ENCODE measurements around the gene FGFR4.

The FGFR4 gene

DNA sequence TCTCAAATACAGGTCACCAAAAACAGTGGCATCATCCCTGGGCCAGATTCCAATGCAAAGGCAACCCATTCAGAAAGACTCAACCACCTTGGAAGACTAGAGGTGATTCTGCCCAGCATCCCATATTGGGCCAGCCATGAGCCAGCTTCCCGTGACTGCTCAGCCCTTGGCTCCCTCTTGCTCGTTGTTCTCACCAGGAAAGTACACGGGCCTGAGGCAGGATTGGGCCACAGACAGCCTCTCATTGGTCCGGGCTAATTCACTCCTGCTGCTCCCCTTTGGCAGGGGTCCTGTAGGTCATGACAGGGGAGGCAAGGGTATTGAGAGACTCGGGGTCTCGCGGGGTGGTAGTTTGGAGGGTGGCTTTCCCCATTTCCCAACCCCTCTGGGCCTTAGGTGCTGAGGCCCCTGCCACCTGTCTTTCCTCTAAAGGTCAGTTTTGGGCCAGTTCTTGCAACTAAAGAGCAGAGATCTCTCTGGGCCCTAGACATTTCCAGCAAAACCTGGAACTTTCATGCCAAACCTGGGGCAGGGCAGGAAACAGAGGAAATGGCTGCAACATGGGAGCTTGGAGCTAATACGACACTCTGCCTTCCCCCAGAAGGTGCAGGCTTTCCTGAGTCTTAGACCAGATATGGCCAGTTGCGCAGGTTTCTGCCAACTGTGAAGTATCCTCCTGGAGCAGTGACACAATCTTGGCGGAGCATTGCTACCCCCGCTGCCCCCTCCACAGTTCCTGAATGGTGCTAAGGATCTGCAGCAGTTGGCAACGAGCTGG lies 22.0 kb upstream of the FGFR4 start:
- no peaks in the 10 kb centered on the region for H3K27me3 ChIP-seq (ENCODE audit: insufficient read depth, low read length)
- no peaks in the 10 kb centered on the region for H3K4me1 ChIP-seq (ENCODE audit: control insufficient read depth, insufficient read depth, low read length, unreplicated experiment)
- H2AFZ ChIP-seq (ENCODE audit: low read length, unreplicated experiment): no peak overlapping the region
- no peaks in the 10 kb centered on the region for H3K79me2 ChIP-seq (ENCODE audit: control insufficient read depth, insufficient read depth, low read length, unreplicated experiment)
- H3K4me3 ChIP-seq (ENCODE audit: low read depth, low read length): no peak overlapping the region
- H3K36me3 ChIP-seq (ENCODE audit: insufficient read depth, low read length): 0 out of 2 replicates have a peak, but pooled peaks cover 3% of the 10 kb centered on the region
- no peak overlapping the region for H3K27ac ChIP-seq (ENCODE audit: low read depth, low read length)

- no peak overlapping the region for H3K4me3 ChIP-seq (ENCODE audit: low read depth, low read length)
- H3K27ac ChIP-seq (ENCODE audit: low read depth, low read length): no peak overlapping the region
- no peak overlapping the region for H2AFZ ChIP-seq (ENCODE audit: low read length, unreplicated experiment)
- no peaks in the 10 kb centered on the region for H3K4me1 ChIP-seq (ENCODE audit: control insufficient read depth, insufficient read depth, low read length, unreplicated experiment)
- no peaks in the 10 kb centered on the region for H3K27me3 ChIP-seq (ENCODE audit: insufficient read depth, low read length)
- 0 out of 2 replicates have a peak, but pooled peaks cover 3% of the 10 kb centered on the region for H3K36me3 ChIP-seq (ENCODE audit: insufficient read depth, low read length)
- no peaks in the 10 kb centered on the region for H3K79me2 ChIP-seq (ENCODE audit: control insufficient read depth, insufficient read depth, low read length, unreplicated experiment)
These were observed 21.2 kb upstream of the FGFR4 start for GRCh38 chr5:177065491-177065890.

GRCh38 chr5:177066224-177066623 lies 20.5 kb upstream of the FGFR4 start:
- no peak overlapping the region for H2AFZ ChIP-seq (ENCODE audit: low read length, unreplicated experiment)

DNA sequence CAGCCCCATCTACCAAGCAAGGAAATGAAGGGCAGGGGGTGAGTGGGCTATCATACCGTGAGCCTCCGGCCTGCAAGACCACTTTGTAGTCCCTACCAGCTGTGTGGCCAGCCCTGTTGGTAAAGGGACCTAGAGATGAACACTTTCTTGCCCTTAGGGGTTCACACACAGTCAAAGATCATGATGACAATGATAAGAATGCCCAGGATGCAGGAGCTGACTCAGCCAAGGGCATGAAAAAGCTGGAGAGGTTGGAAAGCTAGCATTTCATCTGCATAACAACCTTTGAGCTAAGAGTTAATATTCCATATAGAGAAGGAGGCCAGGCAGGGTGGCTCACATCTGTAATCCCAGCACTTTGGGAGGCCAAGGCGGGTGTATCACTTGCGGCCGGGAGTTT lies 19.2 kb upstream of the FGFR4 start:
- Histone ChIP-seq H3K79me2 (ENCODE audit: control insufficient read depth, insufficient read depth, low read length, unreplicated experiment) (no peaks in the 10 kb centered on the region), H3K4me3 (ENCODE audit: low read depth, low read length) (no peak overlapping the region), H3K4me1 (ENCODE audit: control insufficient read depth, insufficient read depth, low read length, unreplicated experiment) (peaks cover 6% of the 10 kb centered on the region), H3K36me3 (ENCODE audit: insufficient read depth, low read length) (no peaks in the 10 kb centered on the region), H3K27me3 (ENCODE audit: insufficient read depth, low read length) (no peaks in the 10 kb centered on the region), H2AFZ (ENCODE audit: low read length, unreplicated experiment) (no peak overlapping the region), H3K27ac (ENCODE audit: low read depth, low read length) (no peak overlapping the region)

More at GRCh38 chr5:177066224-177066623, 20.5 kb upstream of the FGFR4 start:
- H3K4me3 ChIP-seq (ENCODE audit: low read depth, low read length): no peak overlapping the region
- H3K27ac ChIP-seq (ENCODE audit: low read depth, low read length): no peak overlapping the region
- no peaks in the 10 kb centered on the region for H3K79me2 ChIP-seq (ENCODE audit: control insufficient read depth, insufficient read depth, low read length, unreplicated experiment)
- 0 out of 2 replicates have a peak, but pooled peaks cover 3% of the 10 kb centered on the region for H3K36me3 ChIP-seq (ENCODE audit: insufficient read depth, low read length)
- no peaks in the 10 kb centered on the region for H3K4me1 ChIP-seq (ENCODE audit: control insufficient read depth, insufficient read depth, low read length, unreplicated experiment)
- no peaks in the 10 kb centered on the region for H3K27me3 ChIP-seq (ENCODE audit: insufficient read depth, low read length)

GRCh38 chr5:177070536-177071191 lies 16.1 kb upstream of the FGFR4 start:
- Histone ChIP-seq H3K36me3 (ENCODE audit: insufficient read depth, low read length) (peaks cover 3% of the 10 kb centered on the region; the same call in 1 of the 2 replicates), H3K27ac (ENCODE audit: low read depth, low read length) (no peak overlapping the region), H3K27me3 (ENCODE audit: insufficient read depth, low read length) (no peaks in the 10 kb centered on the region), H3K4me3 (ENCODE audit: low read depth, low read length) (no peak overlapping the region), H3K79me2 (ENCODE audit: control insufficient read depth, insufficient read depth, low read length, unreplicated experiment) (no peaks in the 10 kb centered on the region), H2AFZ (ENCODE audit: low read length, unreplicated experiment) (no peak overlapping the region), H3K4me1 (ENCODE audit: control insufficient read depth, insufficient read depth, low read length, unreplicated experiment) (peaks cover 6% of the 10 kb centered on the region)

DNA sequence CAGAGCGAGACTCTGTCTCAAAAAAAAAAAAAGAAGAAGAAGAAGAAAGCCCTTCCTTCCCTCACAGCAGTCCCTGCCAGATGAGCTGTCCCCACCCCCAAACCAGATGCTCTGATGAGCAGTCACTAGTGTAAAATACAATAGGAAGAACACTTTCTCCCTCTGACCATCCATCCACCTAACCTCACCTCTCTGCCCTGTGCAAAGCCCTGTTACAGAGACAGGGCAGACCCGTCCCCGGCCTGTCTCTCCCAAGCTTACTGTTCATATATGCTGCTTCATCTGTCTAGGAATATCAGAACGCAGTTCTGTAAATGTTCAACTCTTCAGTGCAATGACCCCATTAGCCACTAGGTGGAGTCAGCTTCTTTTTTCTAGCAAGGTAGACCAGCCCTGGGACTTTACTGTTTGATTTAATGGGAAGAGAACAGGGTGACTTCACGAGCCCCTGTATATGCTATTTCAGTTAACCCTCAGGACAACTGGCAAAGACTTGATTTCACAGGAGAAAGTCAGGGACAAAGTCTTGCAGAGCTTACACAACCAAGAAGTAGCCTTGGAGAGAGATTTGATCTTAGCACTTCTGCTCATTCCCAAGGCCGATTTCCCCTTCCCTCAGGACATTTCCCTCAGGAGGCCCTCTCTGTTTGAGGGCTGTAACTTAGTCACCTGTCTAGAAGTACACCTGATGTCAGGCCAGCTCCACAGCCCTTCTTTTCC lies 14.9 kb upstream of the FGFR4 start:
- no peak overlapping the region for H2AFZ ChIP-seq (ENCODE audit: low read length, unreplicated experiment)

DNA sequence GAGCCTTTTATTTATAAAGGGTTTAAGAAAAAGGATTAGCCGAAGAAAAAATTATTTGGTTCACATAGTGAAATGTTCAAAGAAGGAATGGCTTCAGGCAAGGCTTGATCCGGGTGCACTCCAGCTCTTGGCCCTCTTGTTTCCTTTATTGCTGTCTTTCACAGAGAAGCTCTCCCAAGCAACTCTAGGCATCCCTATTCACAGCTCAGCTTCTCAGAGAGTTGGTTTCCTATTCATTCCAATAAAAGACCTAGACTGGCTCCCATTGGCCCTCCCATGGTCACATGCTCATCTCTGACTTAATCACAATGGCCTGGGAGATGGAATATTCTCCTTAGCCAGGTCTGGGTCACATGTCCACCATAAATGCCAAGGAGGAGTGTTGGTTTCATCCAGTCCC lies 9.4 kb upstream of the FGFR4 start:
- Histone ChIP-seq H3K27me3 (ENCODE audit: insufficient read depth, low read length) (no peaks in the 10 kb centered on the region), H3K4me3 (ENCODE audit: low read depth, low read length) (no peak overlapping the region), H3K27ac (ENCODE audit: low read depth, low read length) (no peak overlapping the region), H3K79me2 (ENCODE audit: control insufficient read depth, insufficient read depth, low read length, unreplicated experiment) (no peaks in the 10 kb centered on the region), H3K4me1 (ENCODE audit: control insufficient read depth, insufficient read depth, low read length, unreplicated experiment) (no peaks in the 10 kb centered on the region), H3K36me3 (ENCODE audit: insufficient read depth, low read length) (peaks cover 3% of the 10 kb centered on the region; the same call in 1 of the 2 replicates), H2AFZ (ENCODE audit: low read length, unreplicated experiment) (no peak overlapping the region)

More for the DNA sequence above, 14.9 kb upstream of the FGFR4 start:
- Histone ChIP-seq H3K27ac (ENCODE audit: low read depth, low read length) (no peak overlapping the region), H3K27me3 (ENCODE audit: insufficient read depth, low read length) (no peaks in the 10 kb centered on the region), H3K79me2 (ENCODE audit: control insufficient read depth, insufficient read depth, low read length, unreplicated experiment) (no peaks in the 10 kb centered on the region), H3K4me3 (ENCODE audit: low read depth, low read length) (no peak overlapping the region), H3K36me3 (ENCODE audit: insufficient read depth, low read length) (peaks cover 3% of the 10 kb centered on the region; the same call in 1 of the 2 replicates), H3K4me1 (ENCODE audit: control insufficient read depth, insufficient read depth, low read length, unreplicated experiment) (peaks cover 6% of the 10 kb centered on the region)

- H3K4me1 ChIP-seq (ENCODE audit: control insufficient read depth, insufficient read depth, low read length, unreplicated experiment): no peaks in the 10 kb centered on the region
- no peak overlapping the region for H3K27ac ChIP-seq (ENCODE audit: low read depth, low read length)
- no peaks in the 10 kb centered on the region for H3K36me3 ChIP-seq (ENCODE audit: insufficient read depth, low read length)
- no peaks in the 10 kb centered on the region for H3K79me2 ChIP-seq (ENCODE audit: control insufficient read depth, insufficient read depth, low read length, unreplicated experiment)
- no peak overlapping the region for H2AFZ ChIP-seq (ENCODE audit: low read length, unreplicated experiment)
- no peak overlapping the region for H3K4me3 ChIP-seq (ENCODE audit: low read depth, low read length)
- H3K27me3 ChIP-seq (ENCODE audit: insufficient read depth, low read length): peaks cover 7% of the 10 kb centered on the region
These were observed 7.1 kb upstream of the FGFR4 start for GRCh38 chr5:177079606-177080005.

- H3K27ac ChIP-seq (ENCODE audit: low read depth, low read length): no peak overlapping the region
- no peak overlapping the region for H2AFZ ChIP-seq (ENCODE audit: low read length, unreplicated experiment)
- no peaks in the 10 kb centered on the region for H3K4me1 ChIP-seq (ENCODE audit: control insufficient read depth, insufficient read depth, low read length, unreplicated experiment)
- H3K27me3 ChIP-seq (ENCODE audit: insufficient read depth, low read length): peaks cover 7% of the 10 kb centered on the region
- H3K79me2 ChIP-seq (ENCODE audit: control insufficient read depth, insufficient read depth, low read length, unreplicated experiment): no peaks in the 10 kb centered on the region
- no peaks in the 10 kb centered on the region for H3K36me3 ChIP-seq (ENCODE audit: insufficient read depth, low read length)
- no peak overlapping the region for H3K4me3 ChIP-seq (ENCODE audit: low read depth, low read length)
These were observed 6.5 kb upstream of the FGFR4 start for GRCh38 chr5:177080265-177080664.

GRCh38 chr5:177081859-177082258 lies 4.9 kb upstream of the FGFR4 start:
- Histone ChIP-seq H3K4me3 (ENCODE audit: low read depth, low read length) (no peak overlapping the region), H3K27me3 (ENCODE audit: insufficient read depth, low read length) (peaks cover 11% of the 10 kb centered on the region), H2AFZ (ENCODE audit: low read length, unreplicated experiment) (no peak overlapping the region), H3K27ac (ENCODE audit: low read depth, low read length) (no peak overlapping the region), H3K79me2 (ENCODE audit: control insufficient read depth, insufficient read depth, low read length, unreplicated experiment) (no peaks in the 10 kb centered on the region), H3K4me1 (ENCODE audit: control insufficient read depth, insufficient read depth, low read length, unreplicated experiment) (no peaks in the 10 kb centered on the region), H3K36me3 (ENCODE audit: insufficient read depth, low read length) (no peaks in the 10 kb centered on the region)
